Hindlimb muscle (tissue), 1 donor: ENCODE results near the gene GPC5. TPM values are rescaled to one million over a fixed set of nuclear protein-coding genes. Genes with fewer than 3 reads are reported as not detected.

Experiments used
- DNase-seq: peaks from one replicate; pipeline ENCODE4 v3.0.0-alpha.2; 2013
- polyA plus RNA-seq: library from polyadenylated mRNA; unstranded; fragments of 120-200 nt; gene quantifications from one replicate; pipeline ENCODE4 v1.2.1, GENCODE V29; 2013; ENCODE audit not compliant: insufficient read length

The GPC5 gene
- polyA plus RNA-seq, 1 donor, result 0.48 TPM

DNA sequence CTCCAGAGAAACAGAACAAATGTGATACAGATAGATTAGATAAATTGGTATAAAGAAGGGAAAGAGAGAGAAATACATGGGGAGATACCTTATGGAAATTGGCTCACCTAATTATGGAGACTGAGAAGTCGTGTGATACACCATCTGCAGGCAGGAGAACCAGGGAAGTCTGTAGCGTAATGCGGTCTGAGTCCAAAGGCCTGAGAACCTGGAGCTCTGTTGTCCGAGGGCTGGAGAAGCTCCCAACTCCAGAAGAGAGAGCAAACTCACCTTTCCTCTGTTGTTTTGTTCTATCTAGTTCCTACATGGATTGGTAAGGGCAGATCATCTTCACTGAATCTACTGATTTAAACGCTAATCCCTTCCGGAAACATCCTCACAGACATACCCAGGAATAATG, 1179.9 kb downstream of the GPC5 start:
- no peak for DNase-seq

DNA sequence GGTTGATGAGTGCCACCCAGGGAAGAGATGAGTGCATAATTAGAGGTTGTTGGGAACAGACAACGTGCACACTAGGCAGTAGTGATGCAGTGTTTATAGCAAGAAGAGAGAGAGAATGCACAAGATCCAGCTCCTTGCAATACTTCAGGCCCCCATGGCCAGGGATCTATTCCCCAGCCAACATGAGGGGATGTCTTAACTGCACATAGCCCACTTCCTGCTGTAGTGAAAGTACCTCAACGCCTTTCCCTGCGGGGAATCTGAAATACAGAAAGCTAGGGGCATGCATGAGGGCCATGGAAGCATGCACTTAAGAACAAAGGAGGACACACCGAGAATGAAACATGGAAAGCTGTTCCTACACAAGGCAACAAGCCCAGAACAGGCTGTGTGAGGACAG, 1191.5 kb downstream of the GPC5 start:
- no peak for DNase-seq

DNA sequence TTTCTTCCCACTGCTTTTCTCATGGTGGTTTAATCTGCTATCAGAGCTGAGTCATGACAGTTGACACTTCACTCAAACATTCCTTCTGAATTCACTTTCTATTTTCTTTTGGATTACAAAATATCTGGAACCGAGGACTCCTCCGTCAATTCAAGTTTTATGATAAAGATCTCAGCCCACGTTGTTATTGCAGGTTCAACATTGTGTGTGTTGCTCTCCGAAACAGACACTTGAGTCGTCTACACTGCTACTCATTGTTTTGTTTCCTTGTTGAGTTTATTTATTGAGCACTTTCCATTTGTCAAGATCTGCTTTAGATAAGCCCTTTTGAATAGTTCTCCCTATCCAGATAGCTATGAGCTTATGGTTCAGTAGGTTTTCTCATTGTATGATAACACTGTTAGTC, 1192.1 kb downstream of the GPC5 start:
- no peak for DNase-seq

DNA sequence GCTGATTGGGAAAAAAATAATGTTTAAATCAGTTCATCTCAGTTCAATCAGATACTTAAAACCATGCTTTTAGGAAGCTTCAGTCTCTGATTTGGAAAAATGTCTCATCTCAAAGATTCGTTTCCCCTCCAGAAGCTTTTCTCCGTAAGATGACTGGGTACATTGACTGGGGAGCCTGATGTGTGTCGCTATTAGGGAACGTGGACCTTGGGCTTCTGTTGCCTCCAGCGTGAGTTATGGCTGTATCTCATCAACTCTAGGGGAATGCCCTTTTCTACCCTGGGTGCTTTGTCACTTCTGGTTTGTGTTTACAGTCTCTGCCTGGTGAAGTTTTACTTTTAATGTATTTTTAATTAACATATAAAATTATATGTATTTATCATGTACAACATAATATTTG, 1192.7 kb downstream of the GPC5 start:
- DNase-seq, result no peak

DNA sequence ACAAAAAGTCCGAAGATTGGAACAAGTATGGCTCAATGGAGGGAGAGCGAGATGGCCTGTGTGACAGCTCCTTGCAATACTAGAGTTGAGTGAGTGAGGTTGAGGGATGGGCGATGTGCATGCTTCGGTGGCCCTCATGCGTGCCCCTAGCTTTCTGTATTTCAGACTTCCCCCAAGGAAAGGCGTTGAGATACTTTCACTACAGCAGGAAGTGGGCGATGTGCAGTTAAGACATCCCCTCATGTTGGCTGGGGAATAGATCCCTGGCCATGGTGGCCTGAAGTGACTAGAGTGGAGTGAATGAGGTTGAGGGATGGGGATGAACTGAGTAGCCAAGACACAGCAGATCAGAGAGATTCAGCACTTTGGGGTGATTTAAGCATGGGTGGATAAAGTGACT, 1194.3 kb downstream of the GPC5 start:
- DNase-seq, result no peak

DNA sequence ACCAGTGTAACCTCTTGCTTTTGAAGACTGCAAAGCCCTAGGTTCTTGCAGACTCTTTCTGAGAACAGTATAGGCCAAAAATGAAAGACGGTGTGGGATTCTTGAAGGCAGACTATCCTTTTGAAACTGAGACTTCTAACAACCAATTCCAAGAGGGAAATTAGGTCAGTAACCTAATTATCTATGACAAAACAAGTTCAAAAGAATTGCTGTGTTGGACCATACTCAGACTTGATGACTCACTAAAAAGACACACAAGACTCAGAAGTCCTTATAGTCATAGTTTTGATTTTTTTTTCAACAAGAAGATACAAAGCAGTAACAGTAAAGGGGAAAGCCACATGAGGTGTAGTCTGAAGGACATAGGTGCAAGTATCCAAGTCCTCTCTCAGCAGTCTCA, 1204.1 kb downstream of the GPC5 start:
- DNase-seq, result no peak

DNA sequence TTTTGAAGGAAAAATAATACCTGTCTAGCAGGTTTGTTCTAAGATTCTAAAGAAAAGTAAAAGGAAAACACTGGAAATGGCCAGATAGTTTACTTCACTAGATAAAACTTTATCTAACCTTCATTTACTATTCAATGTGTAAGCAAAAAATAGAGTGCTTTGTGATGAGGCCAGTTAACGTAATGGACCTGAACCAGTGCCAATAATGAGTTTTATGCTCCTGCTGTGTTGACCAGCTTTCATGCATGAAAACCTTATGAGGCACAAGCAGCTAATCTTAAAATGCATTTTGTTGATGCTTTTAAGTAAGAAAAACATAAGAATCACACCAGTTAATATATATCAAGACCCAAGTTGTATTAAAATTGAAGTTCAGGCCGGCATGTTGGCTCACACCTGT, 1211.0 kb downstream of the GPC5 start:
- DNase-seq, result no peak

DNA sequence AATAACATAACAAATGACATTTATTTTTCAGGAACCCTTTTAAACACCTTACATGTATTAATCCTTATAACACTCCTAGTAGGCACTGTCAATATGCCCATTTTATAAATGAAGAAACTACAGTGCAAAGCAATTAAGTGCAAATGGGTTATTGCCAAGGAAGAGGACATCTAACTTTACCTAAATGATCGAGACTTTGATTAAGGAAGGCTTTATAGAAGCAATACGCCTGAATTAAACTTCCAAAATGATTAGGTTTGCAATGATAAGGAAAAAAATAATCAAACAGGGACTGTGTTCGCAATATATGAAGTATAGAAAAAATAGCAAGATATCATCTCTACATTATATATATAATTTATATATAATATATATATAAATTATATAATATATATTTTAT, 1214.5 kb downstream of the GPC5 start:
- DNase-seq, result no peak

DNA sequence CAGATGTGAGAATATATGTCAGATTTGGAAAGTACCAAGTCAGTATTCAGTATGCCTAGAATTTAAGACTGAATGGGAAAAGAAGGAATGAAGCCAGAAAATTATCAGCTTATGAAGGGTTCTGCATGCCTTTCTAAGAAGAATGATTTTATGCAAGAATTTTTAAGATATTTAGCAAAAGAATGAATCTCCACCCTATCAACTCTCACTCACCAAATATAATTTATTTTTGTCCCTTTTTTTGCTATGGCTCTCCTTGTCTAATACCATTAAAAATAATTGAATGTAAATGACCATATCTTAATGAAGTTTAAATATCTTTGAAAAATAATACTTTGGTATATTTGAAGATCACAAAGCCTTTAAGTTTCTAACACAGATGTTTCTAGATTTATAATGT, 1215.5 kb downstream of the GPC5 start:
- DNase-seq, result no peak

DNA sequence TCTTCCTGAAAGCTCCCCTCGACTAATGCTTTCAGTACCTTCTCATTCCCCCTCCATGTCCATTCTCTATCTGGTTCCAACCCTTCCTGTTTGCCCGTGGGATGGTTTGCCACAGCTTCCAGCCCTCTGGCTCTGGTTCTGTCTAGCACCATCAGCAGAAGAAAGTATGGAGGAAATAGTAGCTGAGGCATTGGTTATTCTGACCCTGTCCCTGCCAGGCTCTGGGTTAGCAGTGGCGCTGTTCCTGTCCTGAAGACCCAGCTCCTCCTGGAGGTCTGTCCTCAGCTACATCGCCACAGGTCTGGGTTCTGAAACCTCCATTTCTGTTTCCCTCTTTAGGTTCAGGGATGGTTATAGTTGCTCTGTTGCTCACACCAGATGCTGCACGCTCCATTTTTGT, 1223.6 kb downstream of the GPC5 start:
- no peak for DNase-seq

DNA sequence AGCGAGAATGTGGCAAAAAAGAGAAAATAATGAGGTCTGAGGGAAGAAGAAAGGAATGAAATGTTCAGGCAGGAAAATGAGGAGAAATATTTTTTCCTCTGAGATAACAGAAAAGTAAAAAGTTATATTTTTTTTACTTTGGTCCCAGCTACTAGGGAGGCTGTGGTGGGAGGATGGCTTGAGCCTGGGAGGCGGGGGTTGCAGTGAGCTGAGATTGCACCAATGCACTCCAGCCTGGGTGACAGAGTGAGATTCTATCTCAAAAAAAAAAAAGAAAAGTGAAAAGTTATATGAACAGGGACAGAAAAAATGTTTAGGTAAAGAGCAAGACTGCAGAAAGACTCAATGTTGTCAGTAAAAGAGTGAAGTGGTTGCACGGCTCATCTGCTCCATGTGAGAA, 1224.5 kb downstream of the GPC5 start:
- DNase-seq, result no peak

DNA sequence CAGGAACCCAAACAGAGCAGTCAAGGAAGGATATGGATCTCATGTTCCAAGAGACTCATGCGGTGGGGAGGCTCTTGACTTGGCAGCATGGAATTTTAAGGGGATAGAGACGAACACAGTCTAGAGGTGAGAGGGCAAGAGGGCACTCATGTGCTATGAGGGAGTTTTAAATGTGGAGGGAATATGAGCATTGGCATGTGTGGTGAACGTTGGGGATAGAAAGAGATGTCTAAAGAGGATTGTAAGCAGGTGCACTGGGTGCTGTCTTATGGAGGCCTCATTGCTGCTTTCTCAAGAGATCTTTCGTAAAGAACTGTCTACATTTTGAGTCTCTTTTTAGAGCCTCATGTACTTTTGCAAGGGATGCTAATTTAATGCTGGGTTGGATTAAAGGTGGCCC, 1227.9 kb downstream of the GPC5 start:
- no peak for DNase-seq

DNA sequence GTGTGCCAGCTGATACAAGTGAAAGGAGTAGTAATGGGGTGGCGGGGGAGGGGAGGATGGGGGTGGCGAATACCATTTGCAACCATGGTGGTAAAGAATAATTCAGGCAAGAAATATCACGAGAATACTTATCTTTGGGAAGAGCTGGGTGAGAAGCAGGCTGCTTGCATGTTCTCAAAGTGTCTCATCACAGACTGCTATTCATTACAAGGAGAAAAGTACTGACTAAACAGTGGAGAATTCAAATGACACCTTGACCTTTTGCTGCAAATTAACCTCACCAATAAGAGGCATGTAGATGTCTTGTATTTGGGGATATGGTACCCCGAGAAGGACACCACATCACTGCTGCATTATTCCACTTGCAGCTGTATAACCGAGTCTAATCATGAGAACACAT, 1242.5 kb downstream of the GPC5 start:
- no peak for DNase-seq

DNA sequence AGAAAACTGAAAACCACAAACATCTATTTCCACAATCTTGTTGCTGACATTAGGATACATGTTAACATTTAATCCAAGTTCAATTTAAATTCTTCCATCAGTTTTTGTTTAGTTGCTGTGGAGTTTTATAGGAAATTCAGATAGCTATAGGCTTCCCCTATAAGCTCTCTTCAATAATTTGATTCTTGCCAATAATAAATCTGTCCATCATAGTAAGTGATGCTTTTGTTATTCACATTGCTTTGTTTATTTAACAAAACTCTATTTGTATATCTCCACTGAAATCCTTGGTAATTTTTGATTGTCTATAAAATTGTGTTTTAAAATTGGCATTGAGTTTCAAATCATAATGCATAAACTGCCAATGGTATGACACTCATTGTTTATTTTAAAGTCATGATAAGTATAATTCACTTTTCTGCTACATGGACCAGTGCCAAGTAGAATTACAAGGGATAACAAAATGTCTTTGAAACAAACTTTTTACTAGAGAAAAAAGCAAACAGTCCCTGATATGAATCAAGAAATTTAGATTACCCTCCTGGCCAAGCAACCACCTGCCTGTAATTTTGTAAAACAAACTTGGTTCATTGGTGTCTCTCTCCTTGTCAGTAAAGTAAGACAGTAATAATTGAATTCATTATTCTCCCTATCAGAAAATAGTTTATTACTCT, 1250.9 kb downstream of the GPC5 start:
- DNase-seq, result no peak

DNA sequence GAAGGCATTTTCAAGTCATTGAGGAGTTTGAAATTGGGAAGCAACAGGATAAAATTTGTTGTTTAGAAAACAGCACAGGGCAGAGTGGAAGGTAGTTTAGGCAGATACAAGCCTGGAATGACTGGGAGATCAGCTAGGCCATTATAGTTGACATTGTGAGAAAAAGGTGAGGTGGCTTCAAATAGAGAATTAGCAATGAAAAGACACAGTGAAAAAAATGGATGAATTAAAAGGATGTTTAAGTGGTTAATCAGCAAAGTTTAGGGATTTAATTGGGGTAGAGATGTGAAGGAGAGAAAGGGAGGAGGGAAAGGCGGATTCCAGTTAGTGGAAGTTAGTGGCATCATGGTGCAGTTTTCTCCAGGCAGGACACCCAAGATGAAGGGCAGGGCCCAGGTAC, 1257.7 kb downstream of the GPC5 start:
- no peak for DNase-seq

DNA sequence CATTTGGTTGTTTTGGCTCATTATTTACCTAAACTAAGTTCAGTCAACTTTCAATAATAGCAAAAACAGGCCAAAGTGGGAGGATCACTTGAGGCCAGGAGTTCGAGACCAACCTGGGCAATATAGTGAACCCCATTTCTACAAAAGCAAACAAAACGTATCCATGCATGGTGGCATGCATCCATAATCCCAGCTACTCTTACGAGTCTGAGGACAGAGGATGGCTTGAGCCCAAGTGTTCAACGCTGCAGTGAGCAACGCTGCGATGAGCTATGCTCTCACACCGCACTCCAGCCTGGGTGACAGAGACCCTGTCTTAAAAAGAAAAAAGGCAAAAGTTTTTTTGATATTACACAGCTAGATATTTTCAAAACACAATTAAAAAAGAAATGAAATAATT, 1258.2 kb downstream of the GPC5 start:
- no peak for DNase-seq

DNA sequence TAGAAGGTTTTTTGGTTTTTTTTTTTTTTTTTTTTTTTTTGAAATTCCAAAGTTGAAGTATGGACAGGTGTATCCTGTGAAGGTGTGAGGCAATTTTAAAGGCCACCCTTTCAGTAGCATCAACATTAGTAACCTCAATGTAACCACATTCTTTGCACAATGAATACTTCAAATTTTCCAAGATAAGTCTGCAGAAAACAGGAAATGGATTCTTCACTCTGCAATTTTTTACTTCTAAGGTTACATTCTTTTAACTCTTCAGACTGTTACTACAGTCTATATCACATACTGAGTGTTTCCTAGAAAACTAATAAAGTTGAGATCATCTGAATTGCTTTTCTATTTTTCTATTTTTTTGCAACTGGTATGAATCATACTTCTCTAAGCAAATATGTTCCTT, 1259.1 kb downstream of the GPC5 start:
- no peak for DNase-seq

DNA sequence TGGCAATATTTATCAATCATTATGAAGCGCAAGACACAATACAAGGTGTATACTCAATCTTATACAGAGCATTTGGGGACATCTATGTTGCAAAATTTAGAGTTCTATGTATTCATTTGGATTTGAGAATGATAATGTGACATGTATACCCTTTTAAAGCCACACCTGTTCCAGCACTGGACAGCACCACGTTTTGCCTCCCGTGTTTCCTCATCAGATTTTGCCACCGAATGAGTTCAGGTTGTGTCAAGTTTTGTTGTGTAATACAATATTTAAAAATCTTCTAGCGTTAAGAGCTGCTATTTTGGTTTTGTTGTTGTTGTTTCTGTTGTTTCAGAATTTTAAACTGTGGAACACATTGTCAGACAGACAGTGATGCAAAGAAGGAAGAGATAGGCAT, 1259.9 kb downstream of the GPC5 start:
- DNase-seq, result no peak

DNA sequence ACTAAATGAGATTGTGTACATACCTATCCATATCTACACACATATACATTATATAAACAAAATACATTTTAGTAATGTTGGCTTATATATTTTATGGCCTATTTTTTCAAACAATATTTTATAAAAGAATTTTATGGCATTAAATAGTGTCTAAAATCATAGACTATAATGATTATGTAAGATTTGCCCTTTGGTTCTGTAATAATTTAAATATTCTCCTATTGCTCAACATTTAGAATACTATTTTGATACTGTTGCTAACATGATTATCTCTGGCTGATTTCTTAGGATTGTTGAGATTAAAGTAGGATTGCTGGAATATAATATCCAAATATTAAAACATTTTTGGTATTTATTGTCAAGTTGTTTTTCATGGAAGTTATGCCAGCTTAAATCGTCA, 1263.0 kb downstream of the GPC5 start:
- no peak for DNase-seq

DNA sequence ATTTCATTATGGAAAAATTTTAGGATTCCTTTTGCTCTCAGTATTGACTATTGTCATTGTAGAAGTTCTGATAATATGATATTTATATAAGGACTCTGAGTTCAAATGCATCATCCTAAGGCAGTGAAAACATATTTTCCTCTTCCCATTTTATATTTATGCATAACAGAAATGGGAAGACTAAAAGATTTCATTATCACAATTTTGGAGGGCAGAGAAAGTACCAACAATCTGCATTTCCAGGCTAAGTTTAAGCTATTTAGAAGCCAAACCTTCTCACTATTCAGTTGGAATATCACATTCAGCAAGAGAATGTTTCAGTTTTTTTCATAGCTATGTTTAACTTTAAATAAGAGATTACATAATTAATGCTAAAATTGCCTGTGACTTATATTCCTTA, 1269.7 kb downstream of the GPC5 start:
- DNase-seq, result no peak

DNA sequence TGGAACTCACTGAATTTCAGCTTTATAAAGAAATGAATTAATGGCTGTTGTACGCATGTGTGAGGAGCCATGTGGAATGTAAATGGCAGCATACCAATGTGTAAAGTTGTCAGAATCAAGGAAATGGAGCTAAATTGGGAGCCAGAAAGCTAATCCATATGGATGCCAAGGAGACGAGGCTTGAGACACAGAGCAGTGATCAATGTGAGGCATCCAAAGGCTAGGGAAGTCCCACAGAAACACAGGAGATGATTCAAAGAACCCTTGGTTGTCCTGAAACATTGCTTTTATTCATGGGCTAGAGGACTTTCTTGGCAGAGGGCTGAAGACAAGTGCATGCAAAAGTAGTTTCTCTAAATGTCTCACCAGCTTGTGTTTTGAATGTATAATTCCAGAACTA, 1271.7 kb downstream of the GPC5 start:
- no peak for DNase-seq

DNA sequence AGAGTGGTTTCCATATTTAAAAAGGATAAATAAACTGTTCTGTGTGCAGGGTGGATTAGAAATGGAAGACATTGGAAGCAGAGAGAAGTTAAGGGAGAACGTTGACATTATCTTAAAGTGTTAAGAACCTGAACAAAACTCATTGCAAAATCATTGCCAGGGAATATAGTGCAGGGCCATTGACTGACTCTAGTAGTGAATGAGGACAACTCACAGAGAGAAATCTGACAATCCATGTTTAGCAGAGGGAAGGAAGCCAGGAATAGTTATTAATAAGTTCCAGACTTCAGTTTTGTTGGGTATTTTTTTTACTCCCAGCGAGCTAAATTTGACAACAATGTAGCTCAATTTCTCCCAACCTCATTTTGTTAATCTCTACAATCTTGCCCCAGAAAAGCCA, 1273.4 kb downstream of the GPC5 start:
- DNase-seq, result no peak

DNA sequence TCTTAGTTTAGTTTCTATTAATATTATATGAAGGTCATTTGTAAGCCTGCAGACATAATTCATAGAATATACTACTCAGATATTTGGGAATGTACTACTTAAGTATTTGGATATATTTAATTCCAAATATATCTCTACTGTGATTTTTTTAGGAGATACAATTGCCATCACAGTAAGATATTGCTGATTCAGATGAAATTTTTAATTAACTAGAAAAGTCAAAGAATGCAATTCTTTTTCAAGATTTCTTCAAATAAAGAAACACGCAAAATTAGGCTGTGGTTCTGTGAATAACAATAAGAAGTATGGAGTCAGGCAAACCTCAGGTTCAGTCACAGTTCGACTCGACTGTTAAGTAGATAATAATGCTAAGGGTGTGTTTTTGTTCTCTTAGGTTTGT, 1277.8 kb downstream of the GPC5 start:
- DNase-seq, result no peak

DNA sequence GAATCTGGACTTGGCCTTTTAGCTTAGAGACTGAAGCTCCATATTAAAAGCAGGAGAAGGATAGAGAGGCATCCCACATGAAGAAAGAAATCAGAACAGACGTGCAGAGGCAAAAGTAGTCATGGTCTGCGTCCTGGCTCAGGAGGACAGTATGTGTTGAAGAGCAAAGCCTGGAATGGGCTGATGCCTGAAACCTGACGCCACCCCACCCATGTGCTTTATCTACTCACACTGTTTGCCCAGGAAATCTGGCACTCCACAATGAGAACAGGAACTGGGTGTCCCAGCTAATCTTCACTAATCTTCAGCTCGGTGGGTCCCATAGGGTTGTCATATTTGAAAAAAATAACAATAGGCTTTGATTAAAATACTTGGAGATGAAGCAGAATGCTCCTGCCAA, 1279.2 kb downstream of the GPC5 start:
- no peak for DNase-seq

DNA sequence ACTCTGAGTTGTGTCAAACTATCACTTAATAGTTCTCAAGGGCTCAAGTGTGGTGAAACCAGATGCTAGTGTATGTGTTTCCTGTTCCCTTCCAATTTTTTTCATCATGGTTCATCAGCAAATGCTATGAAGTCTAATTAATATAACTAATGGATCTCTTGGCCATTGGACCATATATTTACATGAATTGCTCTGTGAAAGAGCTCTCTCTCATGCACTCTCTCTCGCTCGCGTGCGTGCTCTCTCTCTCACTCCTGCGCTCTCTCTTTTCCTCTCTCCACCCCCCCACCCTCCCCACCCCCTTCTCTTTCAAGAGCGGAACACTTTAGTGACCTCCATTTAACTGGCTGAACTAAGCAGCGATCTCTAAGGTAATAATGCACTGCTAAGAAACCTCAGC, 1281.2 kb downstream of the GPC5 start:
- no peak for DNase-seq

DNA sequence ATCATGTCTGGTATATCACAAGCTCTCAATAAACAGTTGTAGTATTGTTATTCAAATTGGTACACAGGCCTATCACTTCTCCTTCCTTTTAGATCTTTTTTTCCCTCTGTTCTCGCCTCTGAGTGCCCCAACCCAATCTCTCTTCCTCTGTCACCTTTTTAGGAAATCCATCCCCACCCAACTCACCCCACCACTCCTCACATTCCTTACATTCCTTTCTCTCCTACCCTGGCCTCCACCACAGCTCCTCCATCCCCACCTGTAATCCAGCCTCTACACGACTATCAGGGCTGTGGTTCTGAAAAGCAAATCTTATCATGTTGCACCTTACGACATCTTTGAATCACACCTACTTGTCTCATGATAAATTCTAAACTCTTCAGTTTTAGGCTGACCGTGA, 1282.8 kb downstream of the GPC5 start:
- DNase-seq, result no peak
